HL-60 (cell line): ENCODE results near the gene HAO2.

Experiments used
- DNase-seq, 2 experiments: peaks; one replicate each; pipeline ENCODE4 v3.0.0-alpha.2; 2010 to 2020; ENCODE audit warnings: low read depth in 1 of 2, low spot score in 1 of 2
- H3K27ac ChIP-seq: fragments of 250-450 bp; sonication (Bioruptor Pico); replicated peaks from 2 replicates; pipeline ENCODE4 v1.5.1; 2020; ENCODE audit warnings: mild to moderate bottlenecking, moderate library complexity
- H3K27me3 ChIP-seq: fragments of 250-450 bp; sonication (Bioruptor Pico); 2 replicates; pipeline ENCODE4 v1.5.1; 2021; ENCODE audit warnings: mild to moderate bottlenecking, moderate library complexity; ENCODE audit not compliant: insufficient read depth, poor library complexity, severe bottlenecking
- H3K4me3 ChIP-seq: replicated peaks from 2 replicates; pipeline ENCODE4 v1.5.1; 2011; ENCODE audit warnings: mild to moderate bottlenecking, control low read depth, low read length; ENCODE audit not compliant: insufficient read depth
- CTCF ChIP-seq: IDR thresholded peaks from one replicate; pipeline ENCODE4 v1.5.1; 2011; ENCODE audit warnings: low read length, control low read depth, inconsistent platforms; ENCODE audit not compliant: insufficient read depth
- GABPA ChIP-seq: IDR thresholded peaks from 2 replicates; pipeline ENCODE4 v1.6.1; 2012; ENCODE audit warnings: low read depth
- POLR2AphosphoS5 ChIP-seq: IDR thresholded peaks from 2 replicates; pipeline ENCODE4 v1.6.1; 2012; ENCODE audit warnings: low read depth
- REST ChIP-seq: IDR thresholded peaks from 2 replicates; pipeline ENCODE4 v1.6.1; 2012; ENCODE audit warnings: low read depth; ENCODE audit not compliant: insufficient replicate concordance
- SPI1 ChIP-seq: IDR thresholded peaks from 2 replicates; pipeline ENCODE4 v1.6.1; 2012; ENCODE audit warnings: low read depth, mild to moderate bottlenecking, borderline replicate concordance

The HAO2 gene

GRCh38 chr1:119327450-119328155 lies 41.0 kb upstream of the HAO2 start:
- H3K27ac ChIP-seq: no peak overlapping the region
- peak in 1 of 2 experiments; percentile 6 for DNase-seq
- peaks cover 8% of the 10 kb centered on the region for H3K27me3 ChIP-seq
- TF ChIP-seq REST: no peak
- TF ChIP-seq CTCF: peak; percentile 42
- TF ChIP-seq POLR2AphosphoS5: no peak
- no peak for TF ChIP-seq GABPA
- no peak for TF ChIP-seq SPI1
- H3K4me3 ChIP-seq: peak overlapping the region; percentile 19; the same call in 1 of the 2 replicates

- peaks cover 8% of the 10 kb centered on the region for H3K27me3 ChIP-seq
- H3K4me3 ChIP-seq: no peak overlapping the region
- DNase-seq: no peak
- no peak overlapping the region for H3K27ac ChIP-seq
- TF ChIP-seq REST: no peak
- TF ChIP-seq CTCF: no peak
- TF ChIP-seq SPI1: no peak
- no peak for TF ChIP-seq POLR2AphosphoS5
- no peak for TF ChIP-seq GABPA
Observed at GRCh38 chr1:119329541-119330461, 38.8 kb upstream of the HAO2 start.

- H3K27ac ChIP-seq: no peak overlapping the region
- peaks cover 8% of the 10 kb centered on the region for H3K27me3 ChIP-seq
- H3K4me3 ChIP-seq: no peak overlapping the region
- DNase-seq: no peak
- TF ChIP-seq SPI1 (no peak), CTCF (no peak), REST (no peak), POLR2AphosphoS5 (no peak), GABPA (no peak)
Observed at GRCh38 chr1:119330466-119331189, 38.0 kb upstream of the HAO2 start.
